HepG2 (cell line): Measurements from ENCODE around the gene PLXDC2. TPM values are rescaled to one million over a fixed set of nuclear protein-coding genes. Genes with fewer than 3 reads are reported as not detected.

Experiments used
- ATAC-seq: fragments of 200-7000 bp; cut with Tn5 transposase; 3 replicates; pipeline ENCODE4 v1.9.1; 2020; ENCODE audit warnings: mild to moderate bottlenecking, moderate library complexity
- BruUV-seq: library from RNA; stranded (reverse); fragments of 400-500 nt; replicated peaks from 2 replicates; lab custom pipeline; 2021; lab: Mats Ljungman, UMichigan
- CTCF ChIA-PET: fragments of 300-600 bp; formaldehyde crosslinking; extraction: SDS; loops from one replicate; lab custom pipeline; 2021; ENCODE audit warnings: low total read pairs, inconsistent platforms, low intra/inter-chr PET ratio; lab: Yijun Ruan, JAX
- POLR2A ChIA-PET: fragments of 350-600 bp; sonication (Branson Sonifier 250); formaldehyde crosslinking; loops from one replicate; lab custom pipeline; 2020; ENCODE audit warnings: antibody characterized with exemption, inconsistent platforms; lab: Yijun Ruan, JAX
- DNase-seq: peaks from one replicate; pipeline ENCODE4 v3.0.0-alpha.2; 2015; ENCODE audit warnings: low spot score
- FAIRE-seq: peaks from 3 replicates; lab custom pipeline; 2011; peaks lifted over from hg19 to GRCh38; lab: Jason Lieb, UNC
- H2AFZ ChIP-seq: one replicate; pipeline ENCODE4 v1.6.1; 2011; ENCODE audit warnings: low read length, inconsistent platforms
- H3K27ac ChIP-seq: fragments of 300-600 bp; 3 replicates; pipeline ENCODE4 v1.8.0; 2011; ENCODE audit warnings: mixed run types, mild to moderate bottlenecking, mixed read lengths, low read length, inconsistent platforms; ENCODE audit not compliant: insufficient read depth; ENCODE audit errors: extremely low read length
- H3K27me3 ChIP-seq, 2 experiments: fragments of 200-600 bp in 1 of 2; 2 replicates in 1 of 2; 3 replicates in 1 of 2; pipeline versions ENCODE4 v1.6.0 to v1.8.0; 2011; ENCODE audit warnings: low read length in 2 of 2, mild to moderate bottlenecking in 2 of 2, moderate library complexity in 2 of 2, inconsistent platforms in 1 of 2; ENCODE audit not compliant: insufficient read depth in 2 of 2, control insufficient read depth in 1 of 2
- H3K36me3 ChIP-seq, 2 experiments: fragments of 200-600 bp in 1 of 2; replicated peaks in 1 of 2; 2 replicates in 1 of 2; 3 replicates in 1 of 2; pipeline versions ENCODE4 v1.5.1 to v1.8.0; 2011; ENCODE audit warnings: low read length in 2 of 2, inconsistent platforms in 1 of 2; ENCODE audit not compliant: insufficient read depth in 2 of 2, control insufficient read depth in 1 of 2
- H3K4me1 ChIP-seq: 2 replicates; pipeline ENCODE4 v1.5.1; 2012; ENCODE audit warnings: low read length, inconsistent platforms; ENCODE audit not compliant: insufficient read depth
- H3K4me2 ChIP-seq: 2 replicates; pipeline ENCODE4 v1.6.0; 2011; ENCODE audit warnings: low read depth, low read length, inconsistent platforms
- H3K4me3 ChIP-seq, 3 experiments: fragments of 200-600 bp in 1 of 3; sonication (generic), shearing (Covaris generic) in 1 of 3; replicated peaks in 1 of 3; 2 replicates each; pipeline ENCODE4 v1.5.1; 2011 to 2016; ENCODE audit warnings: low read length in 3 of 3, inconsistent platforms in 2 of 3, low read depth in 2 of 3, mild to moderate bottlenecking in 2 of 3, control low read depth in 1 of 3, mixed read lengths in 1 of 3; ENCODE audit not compliant: insufficient read depth in 1 of 3
- H3K79me2 ChIP-seq: one replicate; pipeline ENCODE4 v1.6.1; 2011; ENCODE audit warnings: low read length, inconsistent platforms; ENCODE audit not compliant: insufficient read depth
- H3K9ac ChIP-seq: 2 replicates; pipeline ENCODE4 v1.6.0; 2011; ENCODE audit warnings: mild to moderate bottlenecking, low read depth, low read length, inconsistent platforms; ENCODE audit not compliant: insufficient read depth
- H3K9me3 ChIP-seq: 2 replicates; pipeline ENCODE4 v1.5.1; 2012; ENCODE audit warnings: mild to moderate bottlenecking, low read length
- H4K20me1 ChIP-seq: 2 replicates; pipeline ENCODE4 v1.6.0; 2011; ENCODE audit warnings: inconsistent platforms, mild to moderate bottlenecking, low read length, moderate library complexity; ENCODE audit not compliant: insufficient read depth
- ADNP ChIP-seq: sonication (generic); formaldehyde crosslinking; IDR thresholded peaks from 2 replicates; pipeline ENCODE4 v1.4.0; 2020; ENCODE audit warnings: missing genetic modification reagents
- ATF7 ChIP-seq, 2 experiments: fragments of 450-650 bp in 1 of 2; sonication (generic) in 1 of 2; formaldehyde crosslinking in 1 of 2; IDR thresholded peaks; 2 replicates each; pipeline versions ENCODE4 v1.4.0 to v1.6.1; 2016 to 2020; ENCODE audit warnings: antibody characterized with exemption in 1 of 2, mild to moderate bottlenecking in 1 of 2, missing genetic modification reagents in 1 of 2
- SIX1 ChIP-seq: sonication (generic); formaldehyde crosslinking; IDR thresholded peaks from 2 replicates; pipeline ENCODE4 v1.4.0; 2020; ENCODE audit warnings: missing genetic modification reagents, borderline replicate concordance
- TBP ChIP-seq: sonication (generic); formaldehyde crosslinking; IDR thresholded peaks from 2 replicates; pipeline ENCODE4 v1.5.0; 2020; ENCODE audit warnings: missing genetic modification reagents
- ZMYM4 ChIP-seq: sonication (generic); formaldehyde crosslinking; IDR thresholded peaks from 2 replicates; pipeline ENCODE4 v1.8.1; 2023; ENCODE audit warnings: mild to moderate bottlenecking, missing genetic modification reagents
- ZNF230 ChIP-seq: sonication (generic); formaldehyde crosslinking; IDR thresholded peaks from 2 replicates; pipeline ENCODE4 v1.4.0; 2020; ENCODE audit warnings: mild to moderate bottlenecking, missing genetic modification reagents
- ZNF251 ChIP-seq: sonication (generic); formaldehyde crosslinking; IDR thresholded peaks from 2 replicates; pipeline ENCODE4 v1.9.0; 2021; ENCODE audit warnings: mild to moderate bottlenecking, missing genetic modification reagents
- ZNF614 ChIP-seq: IDR thresholded peaks from 2 replicates; pipeline ENCODE4 v1.6.1; 2018; ENCODE audit warnings: missing biosample characterization, missing genetic modification reagents, inconsistent platforms, borderline replicate concordance
- whole genome bisulfite sequencing: methylation state at CpG from one replicate; pipeline ENCODE4 v1.1.6; 2017; ENCODE audit warnings: low lambda C conversion rate; 5-methylcytosine and 5-hydroxymethylcytosine counted together
- in situ Hi-C: cut with HindIII; loops from 2 replicates; pipeline ENCODE4 v1.10.0; 2017; ENCODE audit warnings: low pct_unique_long_range_greater_than_20kb; ENCODE audit not compliant: extremely low pct_ligation_motif_present
- intact Hi-C: fragments of 100-400 bp; cut with micrococcal nuclease; formaldehyde crosslinking; loops from one replicate; pipeline ENCODE4 v1.10.0; 2022; ENCODE audit not compliant: unreplicated experiment
- polyA plus RNA-seq, 8 experiments: library from polyadenylated mRNA; depleted of rRNA in 3 of 8; stranded (reverse) in 7 of 8; unstranded in 1 of 8; fragments of >200 nt; fragmentation: Illumina TruSeq in 4 of 8; extraction: Trizol in 4 of 8; gene quantifications; 2 replicates each; pipeline versions ENCODE4 v1.2.1 to v1.2.3, GENCODE V29; 2011 to 2016; ENCODE audit warnings: low read depth in 4 of 8, missing spikeins in 1 of 8, mixed read lengths in 1 of 8; ENCODE audit not compliant: insufficient read depth in 1 of 8
- total RNA-seq, 5 experiments: library from RNA; depleted of rRNA; stranded (reverse); fragments of >200 nt; fragmentation: Illumina TruSeq; extraction: Trizol; gene quantifications; 2 replicates each; pipeline ENCODE4 v1.2.3, GENCODE V29; 2016; ENCODE audit warnings: low read depth in 1 of 5
- TF ChIP-seq, protein P1 (sequence below): fragments of 450-650 bp; IDR thresholded peaks from 2 replicates; pipeline ENCODE4 v1.6.1; 2017

PLXDC2 gene
- total and polyA plus RNA-seq, 2 of the 13 experiments (the other 11 are each of a cell fraction or from before 2014, with no cell fraction given), result 2.1 to 2.4 TPM

DNA sequence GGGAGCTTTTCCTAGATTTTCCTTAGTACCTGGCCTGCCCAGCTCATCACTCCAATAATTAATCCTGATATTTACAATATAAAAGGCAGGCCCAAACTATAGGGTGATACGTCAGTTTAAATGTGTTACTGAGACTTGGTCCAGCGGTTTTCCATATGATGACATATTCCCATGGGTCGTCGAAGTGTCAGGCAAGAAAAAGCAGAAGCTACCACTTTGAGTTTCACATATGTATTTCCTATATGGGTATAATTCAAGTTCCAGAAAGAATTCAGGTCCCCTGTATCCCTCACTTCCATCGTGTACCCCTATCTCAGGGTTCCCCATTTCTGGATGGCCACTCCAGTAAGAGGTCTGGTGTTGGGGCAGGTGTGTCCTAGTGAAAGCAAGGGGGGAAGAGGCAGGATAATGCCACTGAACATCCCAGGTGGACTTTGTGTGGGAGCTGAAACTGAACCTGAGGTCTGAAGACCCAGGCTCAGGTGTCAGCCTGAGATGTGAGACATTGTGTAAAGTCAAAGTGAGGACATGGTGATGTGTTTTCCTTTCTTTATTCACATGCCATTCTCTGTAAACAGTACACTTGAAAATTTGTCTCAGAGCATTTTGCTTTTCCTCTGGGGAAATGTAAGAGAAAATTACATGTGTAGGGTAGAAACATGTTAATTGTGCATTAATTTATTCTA lies 167.8 kb downstream of the PLXDC2 start:
- BruUV-seq, result no TSS peak
- H3K9ac ChIP-seq, result no peak overlapping the region
- no peaks in the 10 kb centered on the region for H3K27me3 ChIP-seq
- H2AFZ ChIP-seq, result no peak overlapping the region
- no peaks in the 10 kb centered on the region for H3K79me2 ChIP-seq
- ChIA-PET CTCF (no interaction called here), POLR2A (no interaction called here)
- TF ChIP-seq, protein P1, sequence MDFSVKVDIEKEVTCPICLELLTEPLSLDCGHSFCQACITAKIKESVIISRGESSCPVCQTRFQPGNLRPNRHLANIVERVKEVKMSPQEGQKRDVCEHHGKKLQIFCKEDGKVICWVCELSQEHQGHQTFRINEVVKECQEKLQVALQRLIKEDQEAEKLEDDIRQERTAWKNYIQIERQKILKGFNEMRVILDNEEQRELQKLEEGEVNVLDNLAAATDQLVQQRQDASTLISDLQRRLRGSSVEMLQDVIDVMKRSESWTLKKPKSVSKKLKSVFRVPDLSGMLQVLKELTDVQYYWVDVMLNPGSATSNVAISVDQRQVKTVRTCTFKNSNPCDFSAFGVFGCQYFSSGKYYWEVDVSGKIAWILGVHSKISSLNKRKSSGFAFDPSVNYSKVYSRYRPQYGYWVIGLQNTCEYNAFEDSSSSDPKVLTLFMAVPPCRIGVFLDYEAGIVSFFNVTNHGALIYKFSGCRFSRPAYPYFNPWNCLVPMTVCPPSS, result no peak
- TF ChIP-seq ATF7 (IDR thresholded peaks at IDR 0.05) (peak; percentile 43; the same call in 1 of the 2 replicates), ATF7 (CRISPR knock-in tag; IDR thresholded peaks at IDR 0.05) (no peak), TBP (CRISPR knock-in tag) (no peak), ZNF230 (no peak), ZNF614 (CRISPR knock-in tag) (no peak)
- intact Hi-C loops (no loop called here), in situ Hi-C loops (no loop called here)
- 62% methylated on average over 5 of the region's 5 CpGs for WGBS
- H3K36me3 ChIP-seq, result no peaks in the 10 kb centered on the region
- no peaks in the 10 kb centered on the region for H3K9me3 ChIP-seq
- no peak for FAIRE-seq
- no peak overlapping the region for H3K4me3 ChIP-seq
- H3K4me2 ChIP-seq, result no peak overlapping the region
- no peak for ATAC-seq
- DNase-seq, result no peak
- H4K20me1 ChIP-seq, result no peaks in the 10 kb centered on the region
- H3K4me1 ChIP-seq, result no peaks in the 10 kb centered on the region
- no peak overlapping the region for H3K27ac ChIP-seq

DNA sequence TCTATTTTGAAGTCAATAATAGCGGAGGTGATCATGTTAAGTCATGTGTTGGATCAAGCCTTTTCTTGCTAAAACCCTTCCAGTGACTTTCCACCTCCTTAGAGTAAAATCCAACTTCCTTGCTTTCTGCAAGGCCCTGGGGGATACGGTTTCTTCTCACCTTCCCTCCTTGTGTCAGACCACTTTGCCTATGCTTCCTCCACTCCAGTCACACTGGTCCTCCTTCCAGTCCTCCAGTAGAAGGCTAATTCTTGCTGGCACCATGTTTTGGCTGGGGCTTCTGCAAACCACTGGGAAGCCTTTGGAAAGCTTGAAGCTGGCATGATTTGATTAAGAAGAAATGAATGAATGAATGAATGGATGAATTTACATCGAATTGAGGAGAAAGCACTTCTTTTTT lies 169.5 kb downstream of the PLXDC2 start:
- Histone ChIP-seq H3K4me1 (no peaks in the 10 kb centered on the region), H3K4me2 (no peak overlapping the region), H3K36me3 (no peaks in the 10 kb centered on the region), H3K79me2 (no peaks in the 10 kb centered on the region), H4K20me1 (no peaks in the 10 kb centered on the region), H3K27ac (no peak overlapping the region), H2AFZ (no peak overlapping the region), H3K27me3 (no peaks in the 10 kb centered on the region), H3K4me3 (no peak overlapping the region), H3K9me3 (no peaks in the 10 kb centered on the region), H3K9ac (no peak overlapping the region)
- in situ Hi-C loops (no loop called here), intact Hi-C loops (no loop called here)
- ChIA-PET POLR2A (no interaction called here), CTCF (no interaction called here)
- WGBS, result 34% methylated on average over 3 of the region's 3 CpGs
- ATAC-seq, result no peak
- DNase-seq, result no peak
- TF ChIP-seq ZMYM4 (CRISPR knock-in tag) (no peak), SIX1 (no peak), ADNP (no peak), ZNF251 (CRISPR knock-in tag) (no peak)
- BruUV-seq, result no TSS peak
- FAIRE-seq, result no peak
